K562 (cell line): ENCODE results near the gene SRPK2. TPM values are rescaled to one million over a fixed set of nuclear protein-coding genes. Genes with fewer than 3 reads are reported as not detected.
A peak's percentile ranks its signal among the peaks of the same experiment; 100 is the strongest.

Experiments
- ETV5 ChIP-seq: sonication (generic); formaldehyde crosslinking; IDR thresholded peaks from 2 replicates; pipeline ENCODE4 v1.4.0; 2020; ENCODE audit warnings: low read depth, mild to moderate bottlenecking, missing genetic modification reagents
- FUS ChIP-seq: fragments of 200-400 bp; formaldehyde crosslinking; optimal IDR thresholded peaks from 2 replicates; pipeline ENCODE3; 2017; ENCODE audit warnings: low read depth, low read length
- HMG20A ChIP-seq: fragments of 450-650 bp; formaldehyde crosslinking; conservative IDR thresholded peaks from 2 replicates; pipeline ENCODE4 v1.4.0; 2020; ENCODE audit warnings: mild to moderate bottlenecking, mixed read lengths
- NCOA2 ChIP-seq, 2 experiments: fragments of 450-650 bp; IDR thresholded peaks; 2 replicates each; pipeline ENCODE4 v1.6.1; 2018; ENCODE audit warnings: mild to moderate bottlenecking in 2 of 2, moderate library complexity in 1 of 2; ENCODE audit not compliant: partially characterized antibody in 2 of 2
- PHF21A ChIP-seq: fragments of 450-650 bp; IDR thresholded peaks from 2 replicates; pipeline ENCODE4 v1.6.1; 2017; ENCODE audit warnings: low read depth, borderline replicate concordance
- RBM17 ChIP-seq: fragments of 200-400 bp; formaldehyde crosslinking; IDR thresholded peaks from 2 replicates; pipeline ENCODE4 v1.6.1; 2017; ENCODE audit warnings: low read depth, mild to moderate bottlenecking, low read length, borderline replicate concordance
- RBM25 ChIP-seq: fragments of 200-400 bp; formaldehyde crosslinking; IDR thresholded peaks from 2 replicates; pipeline ENCODE4 v1.6.1; 2018; ENCODE audit warnings: low read length, low read depth, moderate library complexity; ENCODE audit not compliant: severe bottlenecking
- TEAD1 ChIP-seq, 2 experiments: fragments of 450-650 bp in 1 of 2; sonication (generic) in 1 of 2; formaldehyde crosslinking; IDR thresholded peaks; 2 replicates each; pipeline versions ENCODE4 v1.4.0 to v1.8.0; 2020 to 2022; ENCODE audit warnings: mild to moderate bottlenecking in 2 of 2, missing genetic modification reagents in 1 of 2
- U2AF1 ChIP-seq: fragments of 200-400 bp; formaldehyde crosslinking; optimal IDR thresholded peaks from 2 replicates; pipeline ENCODE3; 2017; ENCODE audit warnings: mild to moderate bottlenecking, low read depth, low read length, moderate library complexity
- polyA plus RNA-seq, 8 experiments: library from polyadenylated mRNA; depleted of rRNA in 4 of 8; stranded (reverse) in 5 of 8; unstranded in 3 of 8; fragments of >200 nt; fragmentation: Nextera tagmentation in 2 of 8; fragmentation: Illumina TruSeq in 1 of 8; extraction: Ambion mirVana in 2 of 8; extraction: Trizol in 1 of 8; gene quantifications; 2 replicates each; pipeline versions ENCODE4 v1.2.1 to v1.2.3, GENCODE V29; 2011 to 2014; ENCODE audit warnings: inconsistent platforms in 1 of 8, missing spikeins in 1 of 8
- total RNA-seq, 7 experiments: library from RNA; depleted of rRNA in 6 of 7; stranded (reverse); fragments of >200 nt in 6 of 7; fragmentation: Illumina TruSeq in 2 of 7; extraction: Trizol in 2 of 7; gene quantifications; 2 replicates each; pipeline versions ENCODE4 v1.2.1 to v1.2.3, GENCODE V29; 2011 to 2021; ENCODE audit warnings: low replicate concordance in 1 of 7
- TF ChIP-seq, protein P1 (sequence below): sonication (generic); formaldehyde crosslinking; IDR thresholded peaks from 2 replicates; pipeline ENCODE4 v1.8.1; 2023; ENCODE audit warnings: mild to moderate bottlenecking, missing genetic modification reagents
- TF ChIP-seq, protein P2 (sequence below): fragments of 250-450 bp; sonication (Bioruptor Pico); IDR thresholded peaks from 2 replicates; pipeline ENCODE4 v1.4.0; 2020
- TF ChIP-seq, protein P3 (sequence below), 3 experiments: IDR thresholded peaks in 2 of 3; conservative IDR thresholded peaks in 1 of 3; 2 replicates each; pipeline ENCODE4 v1.5.1; 2011 to 2012; ENCODE audit warnings: low read length in 3 of 3, mild to moderate bottlenecking in 3 of 3, control low read depth in 2 of 3, improper control_type of control experiment in 1 of 3, inconsistent platforms in 1 of 3, low read depth in 1 of 3, mixed read lengths in 1 of 3, moderate library complexity in 1 of 3; ENCODE audit not compliant: insufficient read depth in 2 of 3
- TF ChIP-seq, protein P4 (sequence below): fragments of 250-450 bp; sonication (Bioruptor Pico); IDR thresholded peaks from 2 replicates; pipeline ENCODE4 v1.5.0; 2021
- TF ChIP-seq, protein P5 (sequence below): fragments of 450-650 bp; IDR thresholded peaks from 2 replicates; pipeline ENCODE4 v1.6.1; 2016; ENCODE audit warnings: missing biosample characterization, missing genetic modification characterization

Gene SRPK2
- total and polyA plus RNA-seq, 9 of the 15 experiments (the other 6 are each of a cell fraction or from before 2014, with no cell fraction given): 21.5 to 44.7 (median 33.3) TPM

DNA sequence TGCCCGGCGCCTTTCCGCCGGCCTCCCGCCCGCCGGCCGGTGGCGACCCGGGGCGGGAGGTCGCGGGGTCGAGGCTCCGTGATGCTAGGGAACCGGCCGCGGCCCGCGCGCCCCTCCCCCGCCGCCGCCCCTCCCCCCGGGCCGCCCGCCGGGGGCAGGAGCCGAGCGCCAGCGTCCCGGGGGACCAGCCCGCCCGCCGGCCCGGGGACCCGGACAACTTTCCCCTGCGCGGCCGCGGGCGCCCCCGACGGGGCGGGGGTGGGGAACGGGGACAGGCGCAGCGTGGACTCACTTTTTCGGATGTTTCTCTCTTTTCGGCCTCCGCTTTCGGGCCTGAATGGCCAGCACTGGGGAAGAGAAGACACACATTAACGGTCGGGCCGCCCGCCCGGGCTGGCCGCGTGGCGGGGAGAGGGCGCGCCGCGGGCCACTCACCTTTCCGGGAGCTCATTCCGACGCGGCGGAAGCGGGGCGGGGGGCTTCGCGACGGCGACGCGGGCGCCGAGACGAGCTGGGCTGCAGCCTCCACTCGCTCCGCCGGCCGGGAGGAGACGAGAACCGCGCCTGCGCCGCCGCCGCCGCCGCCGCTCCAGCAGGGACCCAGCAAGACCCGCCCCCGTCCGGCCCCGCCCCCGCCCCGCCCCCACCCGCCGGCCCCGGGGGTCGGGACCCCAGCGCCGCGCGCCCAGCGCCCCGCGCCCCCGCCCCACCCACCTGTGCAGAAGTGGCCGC is at the start of gene SRPK2 (continued):
- TF ChIP-seq, protein P1, sequence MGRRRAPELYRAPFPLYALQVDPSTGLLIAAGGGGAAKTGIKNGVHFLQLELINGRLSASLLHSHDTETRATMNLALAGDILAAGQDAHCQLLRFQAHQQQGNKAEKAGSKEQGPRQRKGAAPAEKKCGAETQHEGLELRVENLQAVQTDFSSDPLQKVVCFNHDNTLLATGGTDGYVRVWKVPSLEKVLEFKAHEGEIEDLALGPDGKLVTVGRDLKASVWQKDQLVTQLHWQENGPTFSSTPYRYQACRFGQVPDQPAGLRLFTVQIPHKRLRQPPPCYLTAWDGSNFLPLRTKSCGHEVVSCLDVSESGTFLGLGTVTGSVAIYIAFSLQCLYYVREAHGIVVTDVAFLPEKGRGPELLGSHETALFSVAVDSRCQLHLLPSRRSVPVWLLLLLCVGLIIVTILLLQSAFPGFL (CRISPR knock-in tag): no peak
- TF ChIP-seq, protein P2, sequence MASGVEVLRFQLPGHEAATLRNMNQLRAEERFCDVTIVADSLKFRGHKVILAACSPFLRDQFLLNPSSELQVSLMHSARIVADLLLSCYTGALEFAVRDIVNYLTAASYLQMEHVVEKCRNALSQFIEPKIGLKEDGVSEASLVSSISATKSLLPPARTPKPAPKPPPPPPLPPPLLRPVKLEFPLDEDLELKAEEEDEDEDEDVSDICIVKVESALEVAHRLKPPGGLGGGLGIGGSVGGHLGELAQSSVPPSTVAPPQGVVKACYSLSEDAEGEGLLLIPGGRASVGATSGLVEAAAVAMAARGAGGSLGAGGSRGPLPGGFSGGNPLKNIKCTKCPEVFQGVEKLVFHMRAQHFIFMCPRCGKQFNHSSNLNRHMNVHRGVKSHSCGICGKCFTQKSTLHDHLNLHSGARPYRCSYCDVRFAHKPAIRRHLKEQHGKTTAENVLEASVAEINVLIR (CRISPR knock-in tag): no peak
- TF ChIP-seq, protein P3, sequence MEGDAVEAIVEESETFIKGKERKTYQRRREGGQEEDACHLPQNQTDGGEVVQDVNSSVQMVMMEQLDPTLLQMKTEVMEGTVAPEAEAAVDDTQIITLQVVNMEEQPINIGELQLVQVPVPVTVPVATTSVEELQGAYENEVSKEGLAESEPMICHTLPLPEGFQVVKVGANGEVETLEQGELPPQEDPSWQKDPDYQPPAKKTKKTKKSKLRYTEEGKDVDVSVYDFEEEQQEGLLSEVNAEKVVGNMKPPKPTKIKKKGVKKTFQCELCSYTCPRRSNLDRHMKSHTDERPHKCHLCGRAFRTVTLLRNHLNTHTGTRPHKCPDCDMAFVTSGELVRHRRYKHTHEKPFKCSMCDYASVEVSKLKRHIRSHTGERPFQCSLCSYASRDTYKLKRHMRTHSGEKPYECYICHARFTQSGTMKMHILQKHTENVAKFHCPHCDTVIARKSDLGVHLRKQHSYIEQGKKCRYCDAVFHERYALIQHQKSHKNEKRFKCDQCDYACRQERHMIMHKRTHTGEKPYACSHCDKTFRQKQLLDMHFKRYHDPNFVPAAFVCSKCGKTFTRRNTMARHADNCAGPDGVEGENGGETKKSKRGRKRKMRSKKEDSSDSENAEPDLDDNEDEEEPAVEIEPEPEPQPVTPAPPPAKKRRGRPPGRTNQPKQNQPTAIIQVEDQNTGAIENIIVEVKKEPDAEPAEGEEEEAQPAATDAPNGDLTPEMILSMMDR (IDR thresholded peaks at IDR 0.05 in 2 of 3, conservative IDR thresholded peaks at IDR 0.05 in 1 of 3; ENCODE audit: insufficient read depth in 2 of 3, low read depth in 1 of 3, low read length in 3 of 3): no peak
- no peak for TF ChIP-seq NCOA2 (IDR thresholded peaks at IDR 0.05; ENCODE audit: partially characterized antibody in 2 of 2)
- TF ChIP-seq, protein P4, sequence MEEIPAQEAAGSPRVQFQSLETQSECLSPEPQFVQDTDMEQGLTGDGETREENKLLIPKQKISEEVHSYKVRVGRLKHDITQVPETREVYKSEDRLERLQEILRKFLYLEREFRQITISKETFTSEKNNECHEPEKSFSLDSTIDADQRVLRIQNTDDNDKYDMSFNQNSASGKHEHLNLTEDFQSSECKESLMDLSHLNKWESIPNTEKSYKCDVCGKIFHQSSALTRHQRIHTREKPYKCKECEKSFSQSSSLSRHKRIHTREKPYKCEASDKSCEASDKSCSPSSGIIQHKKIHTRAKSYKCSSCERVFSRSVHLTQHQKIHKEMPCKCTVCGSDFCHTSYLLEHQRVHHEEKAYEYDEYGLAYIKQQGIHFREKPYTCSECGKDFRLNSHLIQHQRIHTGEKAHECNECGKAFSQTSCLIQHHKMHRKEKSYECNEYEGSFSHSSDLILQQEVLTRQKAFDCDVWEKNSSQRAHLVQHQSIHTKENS (CRISPR knock-in tag): no peak
- TF ChIP-seq HMG20A (CRISPR knock-in tag): no peak
- no peak for TF ChIP-seq TEAD1 (CRISPR knock-in tag; IDR thresholded peaks at IDR 0.05)
- TF ChIP-seq, protein P5, sequence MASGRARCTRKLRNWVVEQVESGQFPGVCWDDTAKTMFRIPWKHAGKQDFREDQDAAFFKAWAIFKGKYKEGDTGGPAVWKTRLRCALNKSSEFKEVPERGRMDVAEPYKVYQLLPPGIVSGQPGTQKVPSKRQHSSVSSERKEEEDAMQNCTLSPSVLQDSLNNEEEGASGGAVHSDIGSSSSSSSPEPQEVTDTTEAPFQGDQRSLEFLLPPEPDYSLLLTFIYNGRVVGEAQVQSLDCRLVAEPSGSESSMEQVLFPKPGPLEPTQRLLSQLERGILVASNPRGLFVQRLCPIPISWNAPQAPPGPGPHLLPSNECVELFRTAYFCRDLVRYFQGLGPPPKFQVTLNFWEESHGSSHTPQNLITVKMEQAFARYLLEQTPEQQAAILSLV (tag): no peak
- TF ChIP-seq RBM17: no peak
- TF ChIP-seq ETV5 (CRISPR knock-in tag): peak; percentile 46; the same call in 1 of the 2 replicates
- no peak for TF ChIP-seq U2AF1
- no peak for TF ChIP-seq FUS
- no peak for TF ChIP-seq PHF21A
- TF ChIP-seq RBM25: peak; percentile 24
